ENCODE results near the gene MIB1.
"Not testable (repeated sequence)": the region's sequence is repeated elsewhere in the genome, so short reads cannot be mapped to it uniquely, and the experiment has no call there.

MIB1 gene

GRCh38 chr18:21740538-21741311, at the start of gene MIB1:
Gene MIB1 (plus strand): TSS chr18:21740792. CDS start chr18:21741584, 792 bp downstream.
- peak; percentile 66 for DNase-seq (ENCODE audit: low read depth, low spot score)
- H3K27ac ChIP-seq, result peak within 1 kb of the TSS; percentile 86

GRCh38 chr18:21693322-21693721, 47.3 kb upstream of the MIB1 start:
- no peak for DNase-seq (ENCODE audit: low read depth, low spot score)
- no peak overlapping the region for H3K27ac ChIP-seq

GRCh38 chr18:21700528-21701075, 40.0 kb upstream of the MIB1 start:
- no peak for DNase-seq (ENCODE audit: low read depth, low spot score)
- H3K27ac ChIP-seq, result no peak overlapping the region

GRCh38 chr18:21701621-21702020, 39.0 kb upstream of the MIB1 start:
- DNase-seq (ENCODE audit: low read depth, low spot score), result no peak
- H3K27ac ChIP-seq, result no peak overlapping the region

GRCh38 chr18:21702602-21703001, 38.0 kb upstream of the MIB1 start:
- DNase-seq (ENCODE audit: low read depth, low spot score), result no peak
- H3K27ac ChIP-seq, result peak overlapping the region; percentile 85

- DNase-seq (ENCODE audit: low read depth, low spot score), result no peak
- peak overlapping the region; percentile 85 for H3K27ac ChIP-seq
Measured at GRCh38 chr18:21703241-21703820, 37.3 kb upstream of the MIB1 start.

GRCh38 chr18:21704603-21705364, 35.8 kb upstream of the MIB1 start, which contains the start of gene ABHD3:
Gene ABHD3 (minus strand): TSS chr18:21704774. CDS start chr18:21704665, 109 bp downstream.
- DNase-seq (ENCODE audit: low read depth, low spot score), result peak; percentile 66

GRCh38 chr18:21706386-21706865, 34.2 kb upstream of the MIB1 start:
- H3K27ac ChIP-seq, result no peak overlapping the region
- no peak for DNase-seq (ENCODE audit: low read depth, low spot score)

More at GRCh38 chr18:21704603-21705364, 35.8 kb upstream of the MIB1 start, which contains the start of gene ABHD3:
- H3K27ac ChIP-seq, result peak within 1 kb of the TSS; percentile 85

GRCh38 chr18:21707130-21707529, 33.5 kb upstream of the MIB1 start:
- not testable (repeated sequence) for H3K27ac ChIP-seq; DNase-seq (ENCODE audit: low read depth, low spot score)

- DNase-seq (ENCODE audit: low read depth, low spot score), result no peak
- no peak overlapping the region for H3K27ac ChIP-seq
Measured at GRCh38 chr18:21714474-21714873, 26.1 kb upstream of the MIB1 start.

GRCh38 chr18:21722687-21723086, 17.9 kb upstream of the MIB1 start:
- no peak for DNase-seq (ENCODE audit: low read depth, low spot score)
- no peak overlapping the region for H3K27ac ChIP-seq

- DNase-seq (ENCODE audit: low read depth, low spot score), result no peak
Measured at GRCh38 chr18:21725201-21725600, 15.4 kb upstream of the MIB1 start.

GRCh38 chr18:21727702-21728101, 12.9 kb upstream of the MIB1 start:
- H3K27ac ChIP-seq, result no peak overlapping the region
- no peak for DNase-seq (ENCODE audit: low read depth, low spot score)

More at GRCh38 chr18:21725201-21725600, 15.4 kb upstream of the MIB1 start:
- no peak overlapping the region for H3K27ac ChIP-seq

GRCh38 chr18:21733011-21733410, 7.6 kb upstream of the MIB1 start:
- no peak for DNase-seq (ENCODE audit: low read depth, low spot score)
- H3K27ac ChIP-seq, result no peak overlapping the region

GRCh38 chr18:21735452-21736015, 5.1 kb upstream of the MIB1 start:
- H3K27ac ChIP-seq, result peak overlapping the region; percentile 52
- DNase-seq (ENCODE audit: low read depth, low spot score), result no peak

GRCh38 chr18:21736926-21737325, 3.7 kb upstream of the MIB1 start:
- H3K27ac ChIP-seq; DNase-seq (ENCODE audit: low read depth, low spot score): not testable (repeated sequence)

- peak overlapping the region; percentile 86 for H3K27ac ChIP-seq
- DNase-seq (ENCODE audit: low read depth, low spot score), result no peak
Measured at GRCh38 chr18:21739604-21740537, 721 bp upstream of the MIB1 start.

- H3K27ac ChIP-seq, result peak overlapping the region; percentile 86
- no peak for DNase-seq (ENCODE audit: low read depth, low spot score)
Measured at GRCh38 chr18:21741312-21741561, 645 bp downstream of the MIB1 start.

Data from epithelial cell of prostate (primary cell).